Keratinocyte (primary cell): ENCODE results near the gene OR8K1. TPM values are rescaled to one million over a fixed set of nuclear protein-coding genes. Genes with fewer than 3 reads are reported as not detected.

ENCODE experiments used
- DNase-seq: peaks from one replicate; pipeline ENCODE4 v3.0.0-alpha.2; 2011; ENCODE audit warnings: low read depth, missing footprints, low spot score
- FAIRE-seq: peaks from 2 replicates; lab custom pipeline; 2011; peaks lifted over from hg19 to GRCh38; lab: Jason Lieb, UNC
- H2AFZ ChIP-seq: 2 replicates; pipeline ENCODE4 v1.6.0; 2012; ENCODE audit warnings: low read length, control low read depth, inconsistent platforms; ENCODE audit not compliant: control insufficient read depth
- H3K27ac ChIP-seq: 2 replicates; pipeline ENCODE4 v1.5.1; 2011; ENCODE audit warnings: low read length; ENCODE audit not compliant: control insufficient read depth, insufficient read depth
- H3K27me3 ChIP-seq: 3 replicates; pipeline ENCODE4 v1.6.0; 2011; ENCODE audit warnings: low read length; ENCODE audit not compliant: control insufficient read depth, insufficient read depth; ENCODE audit errors: extremely low read depth
- H3K36me3 ChIP-seq, 2 experiments: 2 replicates in 1 of 2; 3 replicates in 1 of 2; pipeline ENCODE4 v1.5.1; 2011; ENCODE audit warnings: low read length in 2 of 2, mild to moderate bottlenecking in 1 of 2; ENCODE audit not compliant: control insufficient read depth in 2 of 2, insufficient read depth in 2 of 2; ENCODE audit errors: extremely low read depth in 1 of 2
- H3K4me1 ChIP-seq: 3 replicates; pipeline ENCODE4 v1.5.1; 2011; ENCODE audit warnings: low read length; ENCODE audit not compliant: control insufficient read depth, insufficient read depth; ENCODE audit errors: extremely low read depth
- H3K4me2 ChIP-seq: 3 replicates; pipeline ENCODE4 v1.6.0; 2011; ENCODE audit warnings: low read depth, low read length; ENCODE audit not compliant: control insufficient read depth, insufficient read depth; ENCODE audit errors: extremely low read depth
- H3K4me3 ChIP-seq, 3 experiments: fragments of 200-600 bp in 1 of 3; sonication (generic) in 1 of 3; 2 replicates in 2 of 3; 3 replicates in 1 of 3; pipeline ENCODE4 v1.5.1; 2011 to 2016; ENCODE audit warnings: low read length in 3 of 3, mild to moderate bottlenecking in 3 of 3, control low read depth in 2 of 3, inconsistent platforms in 1 of 3, low read depth in 1 of 3, mixed read lengths in 1 of 3, mixed run types in 1 of 3, moderate library complexity in 1 of 3; ENCODE audit not compliant: control insufficient read depth in 2 of 3, insufficient read depth in 2 of 3; ENCODE audit errors: extremely low read depth in 1 of 3
- H3K79me2 ChIP-seq: 2 replicates; pipeline ENCODE4 v1.6.0; 2012; ENCODE audit warnings: low read length; ENCODE audit not compliant: control insufficient read depth, insufficient read depth
- H3K9ac ChIP-seq: 3 replicates; pipeline ENCODE4 v1.6.0; 2011; ENCODE audit warnings: low read length; ENCODE audit not compliant: control insufficient read depth, insufficient read depth; ENCODE audit errors: extremely low read depth
- H3K9me1 ChIP-seq: 3 replicates; pipeline ENCODE4 v1.6.0; 2011; ENCODE audit warnings: low read length; ENCODE audit not compliant: control insufficient read depth, insufficient read depth; ENCODE audit errors: extremely low read depth
- H3K9me3 ChIP-seq: 2 replicates; pipeline ENCODE4 v1.5.1; 2012; ENCODE audit warnings: low read depth, low read length; ENCODE audit not compliant: control insufficient read depth
- H4K20me1 ChIP-seq: 3 replicates; pipeline ENCODE4 v1.6.0; 2011; ENCODE audit warnings: low read length; ENCODE audit not compliant: control insufficient read depth, insufficient read depth; ENCODE audit errors: extremely low read depth
- EZH2 ChIP-seq: IDR thresholded peaks from one replicate; pipeline ENCODE4 v1.6.1; 2012; ENCODE audit warnings: inconsistent platforms, mild to moderate bottlenecking, low read length, moderate library complexity
- dilution Hi-C: fragments of 300-500 bp; cut with MboI; formaldehyde crosslinking; loops from one replicate; pipeline ENCODE4 v1.7.0; 2020; ENCODE audit warnings: low sequenced_read_pairs; ENCODE audit not compliant: extremely low pct_ligation_motif_present
- polyA plus RNA-seq, 5 experiments: library from polyadenylated mRNA; depleted of rRNA in 3 of 5; stranded (reverse) in 3 of 5; stranded (forward) in 1 of 5; unstranded in 1 of 5; fragments of >200 nt; gene quantifications; 1 replicate in 1 of 5; 2 replicates in 3 of 5; 3 replicates in 1 of 5; pipeline versions ENCODE4 v1.2.1 to v1.2.3, GENCODE V29; 2011 to 2012; ENCODE audit warnings: missing spikeins in 2 of 5, low read depth in 1 of 5, low replicate concordance in 1 of 5
- TF ChIP-seq, protein P1 (sequence below), 3 experiments: IDR thresholded peaks in 1 of 3; conservative IDR thresholded peaks in 1 of 3; optimal IDR thresholded peaks in 1 of 3; 2 replicates in 2 of 3; 3 replicates in 1 of 3; pipeline versions ENCODE3 to v1.5.1; 2011; ENCODE audit warnings: low read length in 3 of 3, mild to moderate bottlenecking in 3 of 3, moderate library complexity in 2 of 3, control low read depth in 1 of 3, inconsistent platforms in 1 of 3; ENCODE audit not compliant: insufficient read depth in 2 of 3; ENCODE audit errors: extremely low read depth in 1 of 3

The OR8K1 gene
- polyA plus RNA-seq, 1 donor (not counting 4 experiments of a cell fraction or from before 2014, with no cell fraction given), result not detected

DNA sequence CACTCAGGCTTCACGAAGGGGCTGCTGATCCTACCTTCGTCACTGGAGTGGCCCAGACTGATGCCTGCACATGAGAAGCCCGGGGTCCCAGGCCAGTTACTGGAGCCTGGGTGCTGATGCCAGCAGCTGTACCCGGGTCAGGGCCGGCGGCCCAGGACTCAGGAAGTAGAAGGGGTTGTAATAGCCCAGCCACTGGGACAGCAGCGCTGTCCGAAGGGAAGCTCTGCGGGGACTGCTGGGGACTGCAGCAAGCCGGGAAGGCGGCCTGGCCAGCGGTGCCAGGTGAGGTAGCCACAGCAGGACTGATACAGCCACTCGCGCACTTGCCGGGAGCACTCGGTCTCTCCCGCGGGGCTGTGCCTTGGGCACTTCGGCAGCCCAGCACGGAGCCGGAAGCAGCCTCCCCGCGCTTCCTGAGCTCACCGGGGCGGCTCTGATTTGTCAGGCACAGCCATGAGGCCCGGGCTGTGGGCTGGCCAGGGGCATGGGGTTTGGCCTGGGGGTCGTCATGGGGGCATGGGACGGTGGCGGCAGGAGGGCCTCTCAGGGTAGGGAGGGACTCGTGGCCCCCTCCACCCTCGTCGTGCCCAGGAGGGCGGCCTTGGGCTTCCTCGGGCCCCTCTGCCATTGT, 13.9 kb upstream of the OR8K1 start:
- H3K36me3 ChIP-seq, result no peaks in the 10 kb centered on the region
- H3K4me3 ChIP-seq, result no peak overlapping the region
- H3K27me3 ChIP-seq, result no peaks in the 10 kb centered on the region
- H3K9ac ChIP-seq, result no peak overlapping the region
- dilution Hi-C loops, result no loop called here
- H3K4me1 ChIP-seq, result no peaks in the 10 kb centered on the region
- no peak overlapping the region for H3K27ac ChIP-seq
- no peak overlapping the region for H2AFZ ChIP-seq
- no peaks in the 10 kb centered on the region for H4K20me1 ChIP-seq
- no peak for FAIRE-seq
- TF ChIP-seq, protein P1, sequence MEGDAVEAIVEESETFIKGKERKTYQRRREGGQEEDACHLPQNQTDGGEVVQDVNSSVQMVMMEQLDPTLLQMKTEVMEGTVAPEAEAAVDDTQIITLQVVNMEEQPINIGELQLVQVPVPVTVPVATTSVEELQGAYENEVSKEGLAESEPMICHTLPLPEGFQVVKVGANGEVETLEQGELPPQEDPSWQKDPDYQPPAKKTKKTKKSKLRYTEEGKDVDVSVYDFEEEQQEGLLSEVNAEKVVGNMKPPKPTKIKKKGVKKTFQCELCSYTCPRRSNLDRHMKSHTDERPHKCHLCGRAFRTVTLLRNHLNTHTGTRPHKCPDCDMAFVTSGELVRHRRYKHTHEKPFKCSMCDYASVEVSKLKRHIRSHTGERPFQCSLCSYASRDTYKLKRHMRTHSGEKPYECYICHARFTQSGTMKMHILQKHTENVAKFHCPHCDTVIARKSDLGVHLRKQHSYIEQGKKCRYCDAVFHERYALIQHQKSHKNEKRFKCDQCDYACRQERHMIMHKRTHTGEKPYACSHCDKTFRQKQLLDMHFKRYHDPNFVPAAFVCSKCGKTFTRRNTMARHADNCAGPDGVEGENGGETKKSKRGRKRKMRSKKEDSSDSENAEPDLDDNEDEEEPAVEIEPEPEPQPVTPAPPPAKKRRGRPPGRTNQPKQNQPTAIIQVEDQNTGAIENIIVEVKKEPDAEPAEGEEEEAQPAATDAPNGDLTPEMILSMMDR (optimal IDR thresholded peaks at IDR 0.05 in 1 of 3, IDR thresholded peaks at IDR 0.05 in 1 of 3, conservative IDR thresholded peaks at IDR 0.05 in 1 of 3; ENCODE audit: extremely low read depth in 1 of 3, insufficient read depth in 2 of 3, low read length in 3 of 3), result no peak
- no peak for TF ChIP-seq EZH2
- H3K9me1 ChIP-seq, result no peaks in the 10 kb centered on the region
- no peaks in the 10 kb centered on the region for H3K9me3 ChIP-seq
- no peak overlapping the region for H3K4me2 ChIP-seq
- no peak for DNase-seq
- H3K79me2 ChIP-seq, result no peaks in the 10 kb centered on the region

DNA sequence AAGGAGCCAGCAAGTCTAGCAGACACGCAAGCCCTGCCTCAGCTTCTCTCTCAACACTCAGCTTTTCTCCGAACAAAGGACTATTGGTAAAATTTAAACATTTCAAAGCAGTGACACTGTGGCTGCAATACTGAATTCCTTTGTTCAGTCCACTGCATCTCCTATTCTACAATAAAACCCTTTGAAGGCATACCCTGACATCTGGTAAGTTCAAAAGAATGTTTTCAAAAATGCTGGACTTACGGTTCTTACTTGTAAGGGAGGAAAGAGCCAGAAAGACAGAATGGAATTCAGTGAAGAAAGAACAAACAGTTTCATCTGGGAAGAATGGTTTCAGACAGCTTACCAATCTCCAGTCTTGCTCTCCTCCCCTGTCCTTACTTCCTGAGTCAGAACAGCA, 12.7 kb upstream of the OR8K1 start:
- TF ChIP-seq, protein P1 (optimal IDR thresholded peaks at IDR 0.05 in 1 of 3, IDR thresholded peaks at IDR 0.05 in 1 of 3, conservative IDR thresholded peaks at IDR 0.05 in 1 of 3; ENCODE audit: extremely low read depth in 1 of 3, insufficient read depth in 2 of 3, low read length in 3 of 3), result no peak
- TF ChIP-seq EZH2, result no peak
- Histone ChIP-seq H3K9me1 (no peaks in the 10 kb centered on the region), H3K36me3 (no peaks in the 10 kb centered on the region), H3K9ac (no peak overlapping the region), H3K79me2 (no peaks in the 10 kb centered on the region), H3K4me3 (no peak overlapping the region), H2AFZ (no peak overlapping the region), H4K20me1 (no peaks in the 10 kb centered on the region), H3K27me3 (no peaks in the 10 kb centered on the region), H3K4me2 (no peak overlapping the region), H3K9me3 (no peaks in the 10 kb centered on the region), H3K4me1 (no peaks in the 10 kb centered on the region), H3K27ac (no peak overlapping the region)
- DNase-seq (no peak), FAIRE-seq (no peak)
- dilution Hi-C loops, result no loop called here
